ENCODE measurements around the gene SIK3.

SIK3 gene

DNA sequence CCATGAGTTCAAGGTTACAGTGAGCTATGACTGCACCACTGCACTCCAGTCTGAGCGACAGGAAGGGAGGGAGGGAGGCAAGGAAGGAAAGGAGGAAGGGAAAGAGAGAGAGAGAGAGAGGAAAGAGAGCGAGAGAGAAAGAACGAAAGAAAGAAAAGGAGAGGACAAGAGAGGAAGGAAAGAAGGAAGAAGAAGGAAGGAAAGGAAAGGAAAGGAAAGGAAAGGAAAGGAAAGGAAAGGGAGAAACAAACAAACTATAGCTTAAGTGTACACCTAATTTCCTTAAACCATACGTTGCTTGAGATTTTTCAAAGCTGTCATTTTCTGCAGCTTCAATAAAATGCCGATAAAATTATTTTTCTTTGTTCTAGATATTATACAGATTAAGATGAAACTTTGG, 180.6 kb downstream of the SIK3 start:
- POLR2A ChIA-PET = no interaction called here
- CTCF ChIA-PET = interaction anchor here (2.1 kb wide), 1 partner anchor 12 kb away, joined by 5 read pairs; no protein-coding TSS in a partner anchor
- H3K4me3 ChIP-seq (ENCODE audit: low read depth, low read length) = no peak overlapping the region
- TF ChIP-seq CTCF (IDR thresholded peaks at IDR 0.05; ENCODE audit: insufficient read depth, low read length, missing control alignments) = no peak
- no peak for DNase-seq (ENCODE audit: low read depth, low spot score)

- DNase-seq (ENCODE audit: low read depth, low spot score) = no peak
- POLR2A ChIA-PET = no interaction called here
- CTCF ChIA-PET = interaction anchor here (2.1 kb wide), 1 partner anchor 12 kb away, joined by 5 read pairs; no protein-coding TSS in a partner anchor
- no peak for TF ChIP-seq CTCF (IDR thresholded peaks at IDR 0.05; ENCODE audit: insufficient read depth, low read length, missing control alignments)
- H3K4me3 ChIP-seq (ENCODE audit: low read depth, low read length) = no peak overlapping the region
These were observed 181.3 kb downstream of the SIK3 start for GRCh38 chr11:116916886-116917285.

- TF ChIP-seq CTCF (IDR thresholded peaks at IDR 0.05; ENCODE audit: insufficient read depth, low read length, missing control alignments) = no peak
- CTCF ChIA-PET = no interaction called here
- no peak for DNase-seq (ENCODE audit: low read depth, low spot score)
- no peak overlapping the region for H3K4me3 ChIP-seq (ENCODE audit: low read depth, low read length)
- POLR2A ChIA-PET = no interaction called here
These were observed 182.2 kb downstream of the SIK3 start for GRCh38 chr11:116916052-116916451.

DNA sequence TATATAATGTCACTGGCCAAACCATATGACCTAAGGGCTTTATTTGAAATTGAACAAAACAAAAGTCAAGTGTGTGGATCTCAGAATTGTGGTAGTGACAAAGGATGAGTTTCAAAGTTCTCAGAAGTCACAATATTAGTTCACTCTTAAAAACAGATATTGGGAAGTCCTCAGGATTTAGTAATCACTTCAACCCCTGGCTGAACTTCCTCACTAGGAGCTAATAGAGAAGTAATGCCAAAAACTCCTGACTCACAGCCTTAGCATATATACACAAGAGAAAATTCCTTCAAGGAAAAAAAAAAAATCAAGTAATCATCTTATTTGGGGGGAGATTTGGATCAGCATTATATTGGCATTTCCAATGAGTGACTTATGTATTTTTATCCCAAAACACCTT, 185.2 kb downstream of the SIK3 start:
- DNase-seq (ENCODE audit: low read depth, low spot score) = peak; percentile 53
- no peak overlapping the region for H3K4me3 ChIP-seq (ENCODE audit: low read depth, low read length)
- CTCF ChIA-PET = interaction anchor here (1.2 to 1.4 kb wide), 2 partner anchors 9 to 38 kb away, joined by 3 to 4 read pairs; no protein-coding TSS in a partner anchor
- no peak for TF ChIP-seq CTCF (IDR thresholded peaks at IDR 0.05; ENCODE audit: insufficient read depth, low read length, missing control alignments)
- POLR2A ChIA-PET = interaction anchor here (0.5 kb wide), 1 partner anchor 12 kb away, joined by 3 read pairs; no protein-coding TSS in a partner anchor

DNA sequence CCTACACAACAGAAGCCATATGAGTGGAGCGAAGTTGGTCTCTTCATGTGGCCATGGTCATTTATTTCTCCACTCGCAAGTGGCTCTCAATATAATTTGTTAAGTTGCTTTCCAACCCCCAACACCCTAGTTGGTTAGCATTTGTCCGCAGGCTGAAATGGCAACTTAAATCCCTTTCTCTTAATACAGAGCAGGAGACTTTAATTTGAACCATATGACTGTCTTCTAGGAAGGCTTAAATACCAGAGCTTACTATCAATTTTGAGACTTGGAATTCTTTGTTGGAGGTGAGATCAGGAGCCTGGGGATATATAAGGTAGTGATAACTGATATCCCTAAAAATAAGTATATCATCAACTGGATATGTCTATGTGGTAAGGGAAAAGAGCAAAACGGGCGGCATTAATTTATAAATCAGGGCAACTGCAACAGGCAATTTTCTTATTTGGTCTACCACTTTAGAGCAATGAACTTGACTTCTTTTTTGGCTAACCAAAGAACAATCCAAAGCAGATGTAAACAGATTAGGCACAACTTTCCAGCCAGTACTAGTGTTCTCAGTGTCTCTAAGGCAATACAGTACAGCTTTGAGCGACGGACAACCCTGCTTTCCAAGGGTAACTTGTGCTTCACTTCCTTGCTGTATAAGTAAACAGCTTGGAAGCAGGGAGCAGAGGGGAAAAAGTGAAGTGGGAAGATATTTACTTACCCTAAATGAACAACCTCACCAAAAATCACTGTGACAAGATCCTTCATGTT, 186.1 kb downstream of the SIK3 start:
- ChIA-PET CTCF (interaction anchor here (1.2 to 1.4 kb wide), 2 partner anchors 9 to 39 kb away, joined by 3 to 4 read pairs; no protein-coding TSS in a partner anchor), POLR2A (interaction anchor here (0.5 kb wide), 1 partner anchor 11 kb away, joined by 3 read pairs; no protein-coding TSS in a partner anchor)
- DNase-seq (ENCODE audit: low read depth, low spot score) = no peak

More for the DNA sequence above, 186.1 kb downstream of the SIK3 start:
- TF ChIP-seq CTCF (IDR thresholded peaks at IDR 0.05; ENCODE audit: insufficient read depth, low read length, missing control alignments) = no peak
- no peak overlapping the region for H3K4me3 ChIP-seq (ENCODE audit: low read depth, low read length)

Measured in AG04449 (cell line).